Prostate gland (tissue), 2 donors: ENCODE results near the gene CNPY4. TPM values are rescaled to one million over a fixed set of nuclear protein-coding genes. Genes with fewer than 3 reads are reported as not detected.

Source experiments
- DNase-seq: peaks from one replicate; pipeline ENCODE4 v3.0.0-alpha.2; 2019; ENCODE audit warnings: low spot score
- H3K27ac ChIP-seq, 2 donors: fragments of 200-600 bp; sonication (generic); 2 replicates each; pipeline ENCODE4 v1.5.1; 2017 to 2019
- H3K27me3 ChIP-seq: fragments of 200-600 bp; sonication (generic); replicated peaks from 2 replicates; pipeline ENCODE4 v1.5.1; 2019; ENCODE audit not compliant: insufficient read depth
- H3K36me3 ChIP-seq, 2 donors: fragments of 200-600 bp; sonication (generic); 1 replicate in 1 of 2; 2 replicates in 1 of 2; pipeline versions ENCODE4 v1.5.1 to v1.8.1; 2017 to 2019
- H3K4me1 ChIP-seq: fragments of 200-600 bp; sonication (generic); replicated peaks from 2 replicates; pipeline ENCODE4 v1.5.1; 2019
- H3K4me3 ChIP-seq, 2 donors: fragments of 200-600 bp; sonication (generic); 2 replicates each; pipeline ENCODE4 v1.5.1; 2017 to 2019
- H3K9me3 ChIP-seq: fragments of 200-600 bp; sonication (generic); 2 replicates; pipeline ENCODE4 v1.5.1; 2017
- CTCF ChIP-seq, 4 experiments: fragments of 200-600 bp in 2 of 4; fragments of 450-650 bp in 2 of 4; sonication (generic) in 2 of 4; IDR thresholded peaks; 1 replicate in 3 of 4; 2 replicates in 1 of 4; pipeline ENCODE4 v1.5.1; 2016 to 2019; ENCODE audit warnings: antibody characterized with exemption in 4 of 4, mild to moderate bottlenecking in 2 of 4, moderate library complexity in 2 of 4
- POLR2A ChIP-seq: fragments of 450-650 bp; IDR thresholded peaks from one replicate; pipeline ENCODE4 v1.6.1; 2016; ENCODE audit warnings: antibody characterized with exemption, mild to moderate bottlenecking
- POLR2AphosphoS5 ChIP-seq: sonication (generic); formaldehyde crosslinking; IDR thresholded peaks from one replicate; pipeline ENCODE4 v1.6.1; 2017; ENCODE audit warnings: antibody characterized with exemption
- WGBS: methylation state at CpG from one replicate; pipeline ENCODE4 v1.1.5; 2018; 5-methylcytosine and 5-hydroxymethylcytosine counted together
- intact Hi-C: fragments of 100-400 bp; cut with DNase I; formaldehyde crosslinking; loops from one replicate; pipeline ENCODE4 v1.14.2; 2022
- total RNA-seq, 2 donors: library from RNA; depleted of rRNA; stranded (reverse); fragments of >200 nt; gene quantifications; one replicate each; pipeline ENCODE4 v1.1.0, GENCODE V29; 2016

Gene CNPY4
- total RNA-seq, 2 donors from 2014 or later: 1.6 to 16.1 TPM

- Histone ChIP-seq H3K36me3 (peaks cover 7 to 65% of the 10 kb centered on the region in 2 donors), H3K9me3 (no peaks in the 10 kb centered on the region), H3K4me3 (no peak overlapping the region), H3K27me3 (no peaks in the 10 kb centered on the region), H3K4me1 (peaks cover 7% of the 10 kb centered on the region), H3K27ac (no peak overlapping the region)
- TF ChIP-seq CTCF (IDR thresholded peaks at IDR 0.05): no peak
- no peak for TF ChIP-seq POLR2AphosphoS5
- no peak for TF ChIP-seq POLR2A
- 89% methylated on average over 16 of the region's 16 CpGs for WGBS
- intact Hi-C loops: no loop called here
- no peak for DNase-seq
These were observed 25.4 kb upstream of the CNPY4 start for GRCh38 chr7:100093925-100094486.

GRCh38 chr7:100095289-100095688 lies 24.1 kb upstream of the CNPY4 start:
- Histone ChIP-seq H3K27me3 (no peaks in the 10 kb centered on the region), H3K27ac (no peak overlapping the region), H3K9me3 (no peaks in the 10 kb centered on the region), H3K4me3 (no peak overlapping the region), H3K4me1 (peaks cover 9% of the 10 kb centered on the region), H3K36me3 (peaks cover 7 to 65% of the 10 kb centered on the region in 2 donors)
- no peak for TF ChIP-seq POLR2AphosphoS5
- no peak for TF ChIP-seq CTCF (IDR thresholded peaks at IDR 0.05)
- TF ChIP-seq POLR2A: no peak
- 83% methylated on average over 9 of the region's 9 CpGs for WGBS
- no peak for DNase-seq
- intact Hi-C loops: no loop called here

- peaks cover 7 to 65% of the 10 kb centered on the region in 2 donors for H3K36me3 ChIP-seq
- H3K4me1 ChIP-seq: peaks cover 9% of the 10 kb centered on the region
These were observed 23.7 kb upstream of the CNPY4 start for GRCh38 chr7:100095704-100096103.

GRCh38 chr7:100098913-100099312 lies 20.5 kb upstream of the CNPY4 start:
- no peaks in the 10 kb centered on the region for H3K9me3 ChIP-seq
- H3K4me3 ChIP-seq: no peak overlapping the region
- H3K36me3 ChIP-seq: peaks cover 7 to 37% of the 10 kb centered on the region in 2 donors
- peak overlapping the region in 1 of 2 donors; percentile 93 for H3K27ac ChIP-seq
- DNase-seq: no peak
- TF ChIP-seq POLR2AphosphoS5 (no peak), CTCF (IDR thresholded peaks at IDR 0.05) (no peak), POLR2A (no peak)
- H3K4me1 ChIP-seq: peaks cover 9% of the 10 kb centered on the region
- intact Hi-C loops: no loop called here
- no peaks in the 10 kb centered on the region for H3K27me3 ChIP-seq
- 78% methylated on average over 10 of the region's 10 CpGs for WGBS

More at GRCh38 chr7:100095704-100096103, 23.7 kb upstream of the CNPY4 start:
- Histone ChIP-seq H3K27me3 (no peaks in the 10 kb centered on the region), H3K4me3 (no peak overlapping the region), H3K27ac (no peak overlapping the region), H3K9me3 (no peaks in the 10 kb centered on the region)
- intact Hi-C loops: no loop called here
- WGBS: 90% methylated on average over 17 of the region's 17 CpGs
- DNase-seq: no peak
- no peak for TF ChIP-seq POLR2A
- TF ChIP-seq CTCF (IDR thresholded peaks at IDR 0.05): no peak
- TF ChIP-seq POLR2AphosphoS5: no peak

GRCh38 chr7:100099452-100099851 lies 20.0 kb upstream of the CNPY4 start:
- H3K4me3 ChIP-seq: peak overlapping the region; percentile 57 to 58
- H3K36me3 ChIP-seq: peaks cover 7 to 33% of the 10 kb centered on the region in 2 donors
- no peak for TF ChIP-seq POLR2AphosphoS5
- TF ChIP-seq POLR2A: no peak
- peaks cover 9% of the 10 kb centered on the region for H3K4me1 ChIP-seq
- DNase-seq: no peak
- 31% methylated on average over 12 of the region's 12 CpGs for WGBS
- H3K9me3 ChIP-seq: no peaks in the 10 kb centered on the region
- intact Hi-C loops: no loop called here
- no peaks in the 10 kb centered on the region for H3K27me3 ChIP-seq
- H3K27ac ChIP-seq: peak overlapping the region; percentile 90 to 93
